Fibroblast of lung (primary cell): ENCODE results near the gene CPM.

Experiments used
- EZH2 ChIP-seq: IDR thresholded peaks from 2 replicates; pipeline ENCODE4 v1.5.1; 2012; ENCODE audit warnings: low read length, control low read depth, mild to moderate bottlenecking; ENCODE audit errors: missing control alignments
- TF ChIP-seq, protein P1 (sequence below), 2 donors: IDR thresholded peaks in 1 of 2; conservative IDR thresholded peaks in 1 of 2; 1 replicate in 1 of 2; 2 replicates in 1 of 2; pipeline ENCODE4 v1.5.1; 2011 to 2012; ENCODE audit warnings: low read length in 2 of 2, control low read depth in 1 of 2, inconsistent platforms in 1 of 2, low read depth in 1 of 2, mild to moderate bottlenecking in 1 of 2

DNA sequence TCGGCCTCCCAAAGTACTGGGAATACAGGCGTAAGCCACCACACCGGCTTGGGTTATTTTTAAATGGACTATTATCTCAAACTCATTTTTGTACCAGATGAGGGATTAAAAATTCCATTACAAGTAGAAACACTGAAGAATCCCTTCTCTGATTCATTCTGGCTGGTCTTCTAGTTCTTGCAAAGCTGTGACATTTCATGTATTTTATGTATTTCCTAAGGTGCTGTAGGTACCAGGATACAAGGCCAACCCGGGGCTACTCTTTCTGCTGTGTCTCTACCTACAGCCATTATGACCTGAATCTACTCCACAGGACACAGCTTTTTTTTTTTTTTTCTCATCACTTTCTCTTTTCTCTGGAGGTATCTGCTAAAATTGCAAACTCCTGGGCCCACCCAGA, 24.9 kb downstream of the CPM start:
- TF ChIP-seq, protein P1, sequence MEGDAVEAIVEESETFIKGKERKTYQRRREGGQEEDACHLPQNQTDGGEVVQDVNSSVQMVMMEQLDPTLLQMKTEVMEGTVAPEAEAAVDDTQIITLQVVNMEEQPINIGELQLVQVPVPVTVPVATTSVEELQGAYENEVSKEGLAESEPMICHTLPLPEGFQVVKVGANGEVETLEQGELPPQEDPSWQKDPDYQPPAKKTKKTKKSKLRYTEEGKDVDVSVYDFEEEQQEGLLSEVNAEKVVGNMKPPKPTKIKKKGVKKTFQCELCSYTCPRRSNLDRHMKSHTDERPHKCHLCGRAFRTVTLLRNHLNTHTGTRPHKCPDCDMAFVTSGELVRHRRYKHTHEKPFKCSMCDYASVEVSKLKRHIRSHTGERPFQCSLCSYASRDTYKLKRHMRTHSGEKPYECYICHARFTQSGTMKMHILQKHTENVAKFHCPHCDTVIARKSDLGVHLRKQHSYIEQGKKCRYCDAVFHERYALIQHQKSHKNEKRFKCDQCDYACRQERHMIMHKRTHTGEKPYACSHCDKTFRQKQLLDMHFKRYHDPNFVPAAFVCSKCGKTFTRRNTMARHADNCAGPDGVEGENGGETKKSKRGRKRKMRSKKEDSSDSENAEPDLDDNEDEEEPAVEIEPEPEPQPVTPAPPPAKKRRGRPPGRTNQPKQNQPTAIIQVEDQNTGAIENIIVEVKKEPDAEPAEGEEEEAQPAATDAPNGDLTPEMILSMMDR (conservative IDR thresholded peaks at IDR 0.05 in 1 of 2, IDR thresholded peaks at IDR 0.05 in 1 of 2; ENCODE audit: low read depth in 1 of 2, low read length in 2 of 2), result no peak
- no peak for TF ChIP-seq EZH2
